Vagina (tissue), 2 donors: ENCODE results near the gene DEF6. TPM values are rescaled to one million over a fixed set of nuclear protein-coding genes. Genes with fewer than 3 reads are reported as not detected.

Experiments
- DNase-seq, 2 donors: peaks; one replicate each; pipeline ENCODE4 v3.0.0-alpha.2; 2017; ENCODE audit errors: extremely low spot score in 2 of 2
- H3K27ac ChIP-seq: fragments of 200-600 bp; sonication (generic); one replicate; pipeline ENCODE4 v1.5.1; 2019
- H3K27me3 ChIP-seq: fragments of 200-600 bp; sonication (generic); one replicate; pipeline ENCODE4 v1.5.1; 2019
- H3K36me3 ChIP-seq, 2 donors: fragments of 200-600 bp; sonication (generic); one replicate each; pipeline ENCODE4 v1.5.1; 2017 to 2019
- H3K4me1 ChIP-seq: fragments of 200-600 bp; sonication (generic); one replicate; pipeline ENCODE4 v1.5.1; 2019
- H3K4me3 ChIP-seq, 2 donors: fragments of 200-600 bp; sonication (generic); 1 replicate in 1 of 2; 2 replicates in 1 of 2; pipeline ENCODE4 v1.5.1; 2016 to 2019
- H3K9me3 ChIP-seq: fragments of 200-600 bp; sonication (generic); one replicate; pipeline ENCODE4 v1.5.1; 2019
- CTCF ChIP-seq, 3 experiments: fragments of 450-650 bp in 2 of 3; fragments of 200-600 bp in 1 of 3; sonication (generic) in 1 of 3; IDR thresholded peaks; one replicate each; pipeline ENCODE4 v1.5.1; 2017 to 2019; ENCODE audit warnings: antibody characterized with exemption in 3 of 3, mild to moderate bottlenecking in 2 of 3, moderate library complexity in 2 of 3
- POLR2A ChIP-seq, 2 donors: fragments of 450-650 bp; IDR thresholded peaks; one replicate each; pipeline ENCODE4 v1.6.1; 2017; ENCODE audit warnings: antibody characterized with exemption in 2 of 2, mild to moderate bottlenecking in 2 of 2, moderate library complexity in 2 of 2
- POLR2AphosphoS5 ChIP-seq, 2 donors: sonication (generic); formaldehyde crosslinking; IDR thresholded peaks; one replicate each; pipeline ENCODE4 v1.9.0; 2017; ENCODE audit warnings: antibody characterized with exemption in 2 of 2, mild to moderate bottlenecking in 2 of 2, low read depth in 1 of 2; ENCODE audit not compliant: insufficient read depth in 1 of 2
- intact Hi-C: fragments of 100-400 bp; cut with DNase I; formaldehyde crosslinking; loops from one replicate; pipeline ENCODE4 v1.15.1; 2023
- total RNA-seq: library from RNA; depleted of rRNA; stranded (reverse); fragments of >200 nt; gene quantifications from one replicate; pipeline ENCODE4 v1.2.3, GENCODE V29; 2016

Gene DEF6
- total RNA-seq, 1 donor from 2014 or later, result 23.1 TPM

DNA sequence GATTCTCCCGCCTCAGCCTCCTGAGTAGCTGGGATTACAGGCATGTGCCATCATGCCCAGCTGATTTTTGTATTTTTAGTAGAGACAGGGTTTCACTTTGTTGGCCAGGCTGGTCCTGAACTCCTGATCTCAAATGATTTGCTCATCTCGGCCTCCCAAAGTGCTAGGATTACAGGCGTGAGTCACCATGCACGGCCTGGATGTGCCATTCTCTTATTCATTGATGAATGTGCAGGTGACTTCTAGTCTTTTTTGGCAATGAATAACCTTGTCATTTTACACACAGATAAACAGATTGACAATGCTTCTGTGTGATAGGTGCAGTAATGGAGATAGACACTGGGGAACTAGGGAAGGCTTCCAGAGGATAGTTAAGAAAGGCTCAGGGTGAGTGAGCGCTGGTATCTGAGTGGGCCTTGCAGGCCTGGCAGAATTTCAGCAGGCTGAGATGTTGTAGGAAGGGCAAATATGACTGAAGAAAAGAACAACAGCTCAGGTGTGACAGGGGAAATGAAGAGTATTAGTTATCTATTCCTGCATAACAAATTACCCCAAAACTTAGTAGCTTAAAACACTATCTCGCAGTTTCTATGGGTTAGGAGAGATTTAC, 68.1 kb downstream of the DEF6 start:
- H3K27me3 ChIP-seq, result no peaks in the 10 kb centered on the region
- intact Hi-C loops, result no loop called here
- H3K36me3 ChIP-seq, result no peaks in the 10 kb centered on the region
- no peak for DNase-seq
- TF ChIP-seq POLR2A (IDR thresholded peaks at IDR 0.05) (no peak), POLR2AphosphoS5 (IDR thresholded peaks at IDR 0.05; ENCODE audit: insufficient read depth in 1 of 2, low read depth in 1 of 2) (no peak), CTCF (IDR thresholded peaks at IDR 0.05) (no peak)
- no peaks in the 10 kb centered on the region for H3K9me3 ChIP-seq
- H3K4me3 ChIP-seq, result no peak overlapping the region
- H3K27ac ChIP-seq, result no peak overlapping the region
- peaks cover 45% of the 10 kb centered on the region for H3K4me1 ChIP-seq

GRCh38 chr6:35366204-35366596, 68.6 kb downstream of the DEF6 start:
- Histone ChIP-seq H3K27ac (no peak overlapping the region), H3K4me1 (peaks cover 45% of the 10 kb centered on the region), H3K4me3 (no peak overlapping the region), H3K36me3 (no peaks in the 10 kb centered on the region), H3K27me3 (no peaks in the 10 kb centered on the region), H3K9me3 (no peaks in the 10 kb centered on the region)
- intact Hi-C loops, result no loop called here
- no peak for TF ChIP-seq POLR2AphosphoS5 (IDR thresholded peaks at IDR 0.05; ENCODE audit: insufficient read depth in 1 of 2, low read depth in 1 of 2)
- no peak for DNase-seq

- intact Hi-C loops, result no loop called here
- H3K27ac ChIP-seq, result no peak overlapping the region
- peaks cover 45% of the 10 kb centered on the region for H3K4me1 ChIP-seq
- TF ChIP-seq CTCF (IDR thresholded peaks at IDR 0.05) (no peak), POLR2AphosphoS5 (IDR thresholded peaks at IDR 0.05; ENCODE audit: insufficient read depth in 1 of 2, low read depth in 1 of 2) (no peak), POLR2A (IDR thresholded peaks at IDR 0.05) (no peak)
- H3K9me3 ChIP-seq, result no peaks in the 10 kb centered on the region
- no peaks in the 10 kb centered on the region for H3K27me3 ChIP-seq
- no peak for DNase-seq
- H3K4me3 ChIP-seq, result no peak overlapping the region
- H3K36me3 ChIP-seq, result no peaks in the 10 kb centered on the region
Measured at GRCh38 chr6:35367646-35368037, 70.0 kb downstream of the DEF6 start.

- Histone ChIP-seq H3K9me3 (no peaks in the 10 kb centered on the region), H3K27ac (no peak overlapping the region), H3K36me3 (no peaks in the 10 kb centered on the region), H3K4me3 (no peak overlapping the region), H3K27me3 (no peaks in the 10 kb centered on the region), H3K4me1 (peaks cover 45% of the 10 kb centered on the region)
- no peak for DNase-seq
- no peak for TF ChIP-seq POLR2A (IDR thresholded peaks at IDR 0.05)
- intact Hi-C loops, result no loop called here
Measured at GRCh38 chr6:35368038-35368887, 70.6 kb downstream of the DEF6 start.

DNA sequence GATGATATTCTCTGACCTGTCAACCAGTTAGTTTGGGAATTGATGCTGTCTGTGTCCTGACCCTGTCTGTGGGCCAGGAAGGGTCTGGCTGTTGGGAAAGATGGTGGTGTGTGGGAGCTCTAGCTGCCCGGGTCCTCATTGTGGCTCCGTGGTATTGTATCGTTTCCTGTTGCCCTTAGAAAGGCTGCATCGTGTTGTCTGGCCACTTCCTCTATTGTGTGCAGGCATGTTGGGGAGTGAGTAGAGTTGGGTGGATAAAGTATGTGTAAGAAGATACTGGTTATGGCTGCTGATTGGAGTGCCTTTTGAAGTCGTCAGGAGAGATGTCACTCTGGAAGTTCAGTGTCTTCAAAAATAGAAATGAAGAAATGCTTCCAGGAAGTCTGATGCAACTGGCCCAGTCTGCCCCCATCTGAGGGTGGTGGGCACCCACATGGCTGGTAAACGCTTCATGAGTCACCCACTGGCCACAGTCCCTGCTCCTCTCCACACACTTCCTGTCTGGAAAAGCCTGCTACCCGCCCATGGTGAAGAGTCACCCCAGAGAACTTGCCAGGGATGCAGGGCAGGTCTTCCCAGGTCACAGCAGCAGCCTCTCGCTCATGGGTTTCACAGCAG, 72.6 kb downstream of the DEF6 start:
- Histone ChIP-seq H3K27me3 (no peaks in the 10 kb centered on the region), H3K4me3 (no peak overlapping the region), H3K9me3 (no peaks in the 10 kb centered on the region), H3K36me3 (no peaks in the 10 kb centered on the region), H3K4me1 (peaks cover 45% of the 10 kb centered on the region), H3K27ac (no peak overlapping the region)
- intact Hi-C loops, result no loop called here
- DNase-seq, result no peak
- peak in 1 of 2 donors; percentile 58 for TF ChIP-seq POLR2AphosphoS5 (IDR thresholded peaks at IDR 0.05; ENCODE audit: insufficient read depth in 1 of 2, low read depth in 1 of 2)
- no peak for TF ChIP-seq CTCF (IDR thresholded peaks at IDR 0.05)
